Right cardiac atrium (tissue), 5 donors: ENCODE measurements around the gene ZNF433. TPM values are rescaled to one million over a fixed set of nuclear protein-coding genes. Genes with fewer than 3 reads are reported as not detected.
"Not testable (repeated sequence)": the region's sequence is repeated elsewhere in the genome, so short reads cannot be mapped to it uniquely, and the experiment has no call there.

Experiments
- ATAC-seq, 2 donors: fragments of 200-7000 bp; cut with Tn5 transposase; one replicate each; pipeline versions ENCODE4 v1.8.0 to v1.9.1; 2020; ENCODE audit warnings: moderate library complexity in 2 of 2, mild to moderate bottlenecking in 1 of 2
- DNase-seq, 3 donors: peaks; one replicate each; pipeline ENCODE4 v3.0.0-alpha.2; 2020
- H3K27ac ChIP-seq: one replicate; pipeline ENCODE4 v1.5.1; 2013; ENCODE audit warnings: mild to moderate bottlenecking, low read length, control low read depth, moderate library complexity
- H3K27me3 ChIP-seq: one replicate; pipeline ENCODE4 v1.6.1; 2013; ENCODE audit not compliant: control insufficient read depth, insufficient read depth
- H3K4me1 ChIP-seq: one replicate; pipeline ENCODE4 v1.6.1; 2013; ENCODE audit warnings: low read length; ENCODE audit not compliant: control insufficient read depth, insufficient read depth
- H3K4me3 ChIP-seq: one replicate; pipeline ENCODE4 v1.5.1; 2013; ENCODE audit warnings: low read length, control low read depth
- H3K9me3 ChIP-seq: one replicate; pipeline ENCODE4 v1.6.1; 2013; ENCODE audit warnings: low read length; ENCODE audit not compliant: control insufficient read depth
- WGBS: extraction: QIAGEN DNeasy Blood & Tissue Kit; methylation state at CpG from one replicate; pipeline ENCODE4 v1.1.7; 2013; 5-methylcytosine and 5-hydroxymethylcytosine counted together
- intact Hi-C, 4 donors: fragments of 100-400 bp; cut with DNase I; formaldehyde crosslinking; loops; one replicate each; pipeline versions ENCODE4 v1.11.0 to v1.14.0; 2022 to 2023
- long read RNA-seq, 4 donors: library from polyadenylated mRNA; unstranded; transcript quantifications; one replicate each; pipeline ENCODE4 v2.0.0, GENCODE V29; 2020 to 2021
- polyA plus RNA-seq: library from polyadenylated mRNA; stranded (reverse); fragments of 200-250 nt; gene quantifications from one replicate; pipeline ENCODE4 v1.2.3, GENCODE V29; 2013
- total RNA-seq, 4 donors: library from RNA; stranded (reverse); fragmentation: NEBNext Ultra II Directional; extraction: Animal tissue kit (Norgen Biotek cat#: 25700); gene quantifications; one replicate each; pipeline ENCODE4 v1.2.1, GENCODE V29; 2021
- donor health status: healthy with polysubstance abuse.
- donor health status: DM: no; HTN: yes; CAD: no.
- donor health status: DM: no; HTN: no; CAD: no.
- donor health status: DM: no; HTN: yes; CAD: no; lungs with severe emphysema.
- donor health status: DM: yes; HTN: yes; CAD: no.

Gene ZNF433
- total RNA-seq (1 to 10 TPM; 3.5 to 5.0 (median 3.9) TPM), polyA plus RNA-seq (4.0 TPM)
- long read RNA-seq, donor 1, partial matches to known transcripts, result 0 of 7 reads
- long read RNA-seq, donor 1, other reads (novel, unspliced or antisense), result 0 of 7 reads
- long read RNA-seq, donor 2, partial matches to known transcripts, result 0 of 4 reads
- long read RNA-seq, donor 2, other reads (novel, unspliced or antisense), result 0 of 4 reads
- long read RNA-seq, donor 3, transcript ZNF433-208 (4 exons, 785 nt), result major isoform, 6 of 17 reads
- long read RNA-seq, donor 3, partial matches to known transcripts, result 0 of 17 reads
- long read RNA-seq, donor 3, other reads (novel, unspliced or antisense), result 6 of 17 reads
- long read RNA-seq, donor 4, partial matches to known transcripts, result 0 of 7 reads
- long read RNA-seq, donor 4, other reads (novel, unspliced or antisense), result 2 of 7 reads

GRCh38 chr19:12035220-12036172 is at the start of gene ZNF433:
TSS of gene ZNF433 (minus strand) at chr19:12035679. CDS start at chr19:12035539, 140 bp downstream.
- Histone ChIP-seq H3K9me3 (no peaks in the 10 kb centered on the region), H3K4me1 (peaks cover 3% of the 10 kb centered on the region), H3K27ac (peak within 1 kb of the TSS; percentile 42), H3K27me3 (no peaks in the 10 kb centered on the region), H3K4me3 (peak within 1 kb of the TSS; percentile 63)
- intact Hi-C loops, result no loop called here
- WGBS, result under 1% methylated on average over 68 of the region's 68 CpGs
- ATAC-seq (peak; percentile 100), DNase-seq (peak; percentile 96 to 99 (median 98))

GRCh38 chr19:12083336-12083735 is 47.9 kb upstream of the ZNF433 start:
- H3K4me1 ChIP-seq, H3K9me3 ChIP-seq, H3K27me3 ChIP-seq, H3K27ac ChIP-seq, ATAC-seq, H3K4me3 ChIP-seq, intact Hi-C loops, DNase-seq: not testable (repeated sequence)
- 97% methylated on average over 6 of the region's 6 CpGs for WGBS

GRCh38 chr19:12077375-12077774 is 41.9 kb upstream of the ZNF433 start:
- intact Hi-C loops, result no loop called here
- Histone ChIP-seq H3K4me3 (no peak overlapping the region), H3K9me3 (peaks cover 30% of the 10 kb centered on the region), H3K4me1 (no peaks in the 10 kb centered on the region), H3K27ac (no peak overlapping the region), H3K27me3 (no peaks in the 10 kb centered on the region)
- ATAC-seq (no peak), DNase-seq (no peak)
- over 99% methylated on average over 3 of the region's 3 CpGs for whole genome bisulfite sequencing

- H3K27me3 ChIP-seq, intact Hi-C loops, H3K27ac ChIP-seq, H3K4me3 ChIP-seq, H3K4me1 ChIP-seq, ATAC-seq, DNase-seq: not testable (repeated sequence)
- peaks cover 30% of the 10 kb centered on the region for H3K9me3 ChIP-seq
- 97% methylated on average over 3 of the region's 3 CpGs for WGBS
Measured at GRCh38 chr19:12076331-12076730, 40.9 kb upstream of the ZNF433 start.

GRCh38 chr19:12075538-12076139 is 40.2 kb upstream of the ZNF433 start:
- intact Hi-C loops, result no loop called here
- Histone ChIP-seq H3K4me3 (peak overlapping the region; percentile 40), H3K9me3 (peaks cover 30% of the 10 kb centered on the region), H3K4me1 (no peaks in the 10 kb centered on the region), H3K27ac (no peak overlapping the region), H3K27me3 (no peaks in the 10 kb centered on the region)
- no peak for ATAC-seq
- no peak for DNase-seq
- 87% methylated on average over 3 of the region's 3 CpGs for whole genome bisulfite sequencing

- H3K4me1 ChIP-seq, result peaks cover 2% of the 10 kb centered on the region
- WGBS, result 1% methylated on average over 66 of the region's 66 CpGs
- H3K4me3 ChIP-seq, result peak within 1 kb of the TSS; percentile 61
- no peaks in the 10 kb centered on the region for H3K27me3 ChIP-seq
- peak; percentile 97 to 99 (median 99) for DNase-seq
- intact Hi-C loops, result no loop called here
- peak; percentile 99 for ATAC-seq
- peak within 1 kb of the TSS; percentile 83 for H3K27ac ChIP-seq
- H3K9me3 ChIP-seq, result no peaks in the 10 kb centered on the region
Measured at GRCh38 chr19:12064590-12065538, 29.4 kb upstream of the ZNF433 start, which contains the start of gene ZNF844. TSS of gene ZNF844 (plus strand) at chr19:12064731. CDS start at chr19:12064874, 143 bp downstream.

- H3K4me1 ChIP-seq, result no peaks in the 10 kb centered on the region
- DNase-seq, result no peak
- no peak overlapping the region for H3K27ac ChIP-seq
- intact Hi-C loops, result loop anchor here in 2 of 4 donors (5.0 to 10.0 kb wide), 2 partner anchors 87 to 89 kb away; partner anchors contain the start of gene ZNF20 (in 2 of the 2)
- ATAC-seq, result no peak
- 75% methylated on average over 5 of the region's 5 CpGs for WGBS
- H3K9me3 ChIP-seq, result no peaks in the 10 kb centered on the region
- H3K4me3 ChIP-seq, result no peak overlapping the region
- H3K27me3 ChIP-seq, result no peaks in the 10 kb centered on the region
Measured at GRCh38 chr19:12055784-12056183, 20.3 kb upstream of the ZNF433 start.

- no peaks in the 10 kb centered on the region for H3K27me3 ChIP-seq
- H3K27ac ChIP-seq, result peak within 1 kb of the TSS; percentile 49
- intact Hi-C loops, result loop anchor here in 1 of 4 donors (10.0 kb wide), 1 partner anchor 92 kb away; the partner anchor contains the start of gene ZNF20
- DNase-seq, result peak; percentile 92 to 96 (median 95)
- peak; percentile 100 for ATAC-seq
- no peaks in the 10 kb centered on the region for H3K4me1 ChIP-seq
- WGBS, result under 1% methylated on average over 46 of the region's 46 CpGs
- H3K4me3 ChIP-seq, result peak within 1 kb of the TSS; percentile 79
- H3K9me3 ChIP-seq, result no peaks in the 10 kb centered on the region
Measured at GRCh38 chr19:12052497-12053169, 17.2 kb upstream of the ZNF433 start, which contains the start of gene ZNF878. TSS of gene ZNF878 (minus strand) at chr19:12052961. CDS start at chr19:12052801, 160 bp downstream.

- Histone ChIP-seq H3K4me1 (no peaks in the 10 kb centered on the region), H3K27me3 (no peaks in the 10 kb centered on the region), H3K27ac (no peak overlapping the region), H3K9me3 (no peaks in the 10 kb centered on the region), H3K4me3 (peak overlapping the region; percentile 79)
- ATAC-seq, result no peak
- under 1% methylated on average over 14 of the region's 14 CpGs for WGBS
- intact Hi-C loops, result loop anchor here in 1 of 4 donors (10.0 kb wide), 1 partner anchor 93 kb away; the partner anchor contains the start of gene ZNF20
- no peak for DNase-seq
Measured at GRCh38 chr19:12052091-12052496, 16.6 kb upstream of the ZNF433 start.
